ENCODE data around the gene MEIOB. TPM values are rescaled to one million over a fixed set of nuclear protein-coding genes. Genes with fewer than 3 reads are reported as not detected.

The MEIOB gene
- total RNA-seq, 1 donor from 2014 or later = 0.26 TPM

DNA sequence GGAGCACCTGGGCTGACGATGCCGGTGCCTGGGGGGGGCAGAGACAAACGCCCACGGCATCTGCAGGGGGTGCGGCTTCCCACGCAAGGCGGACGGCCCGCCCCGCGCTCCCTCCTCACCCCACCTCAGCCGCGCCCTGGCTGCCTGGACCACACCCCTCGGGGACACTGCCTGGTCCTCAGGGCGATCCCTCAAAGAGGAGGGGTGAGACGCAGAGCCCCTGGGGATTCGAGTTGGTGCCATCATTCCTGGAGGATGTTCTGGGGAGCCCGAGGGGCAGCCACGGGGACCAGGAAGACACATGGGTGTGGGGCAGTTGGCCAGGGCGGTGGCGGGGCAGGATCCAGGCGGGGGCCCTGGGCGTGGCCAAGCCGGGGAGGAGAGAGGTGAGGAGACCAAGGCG, 82.3 kb downstream of the MEIOB start:
- Histone ChIP-seq H3K27me3 (ENCODE audit: control insufficient read depth, insufficient read depth, low read length) (no peaks in the 10 kb centered on the region), H3K4me3 (ENCODE audit: low read depth, low read length) (no peak overlapping the region), H3K36me3 (ENCODE audit: control insufficient read depth, insufficient read depth, low read length) (peaks cover 12% of the 10 kb centered on the region)
- TF ChIP-seq, protein P1, sequence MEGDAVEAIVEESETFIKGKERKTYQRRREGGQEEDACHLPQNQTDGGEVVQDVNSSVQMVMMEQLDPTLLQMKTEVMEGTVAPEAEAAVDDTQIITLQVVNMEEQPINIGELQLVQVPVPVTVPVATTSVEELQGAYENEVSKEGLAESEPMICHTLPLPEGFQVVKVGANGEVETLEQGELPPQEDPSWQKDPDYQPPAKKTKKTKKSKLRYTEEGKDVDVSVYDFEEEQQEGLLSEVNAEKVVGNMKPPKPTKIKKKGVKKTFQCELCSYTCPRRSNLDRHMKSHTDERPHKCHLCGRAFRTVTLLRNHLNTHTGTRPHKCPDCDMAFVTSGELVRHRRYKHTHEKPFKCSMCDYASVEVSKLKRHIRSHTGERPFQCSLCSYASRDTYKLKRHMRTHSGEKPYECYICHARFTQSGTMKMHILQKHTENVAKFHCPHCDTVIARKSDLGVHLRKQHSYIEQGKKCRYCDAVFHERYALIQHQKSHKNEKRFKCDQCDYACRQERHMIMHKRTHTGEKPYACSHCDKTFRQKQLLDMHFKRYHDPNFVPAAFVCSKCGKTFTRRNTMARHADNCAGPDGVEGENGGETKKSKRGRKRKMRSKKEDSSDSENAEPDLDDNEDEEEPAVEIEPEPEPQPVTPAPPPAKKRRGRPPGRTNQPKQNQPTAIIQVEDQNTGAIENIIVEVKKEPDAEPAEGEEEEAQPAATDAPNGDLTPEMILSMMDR (IDR thresholded peaks at IDR 0.05; ENCODE audit: insufficient read depth, low read length, severe bottlenecking) = no peak
- DNase-seq (ENCODE audit: low read depth) (no peak), FAIRE-seq (no peak)

DNA sequence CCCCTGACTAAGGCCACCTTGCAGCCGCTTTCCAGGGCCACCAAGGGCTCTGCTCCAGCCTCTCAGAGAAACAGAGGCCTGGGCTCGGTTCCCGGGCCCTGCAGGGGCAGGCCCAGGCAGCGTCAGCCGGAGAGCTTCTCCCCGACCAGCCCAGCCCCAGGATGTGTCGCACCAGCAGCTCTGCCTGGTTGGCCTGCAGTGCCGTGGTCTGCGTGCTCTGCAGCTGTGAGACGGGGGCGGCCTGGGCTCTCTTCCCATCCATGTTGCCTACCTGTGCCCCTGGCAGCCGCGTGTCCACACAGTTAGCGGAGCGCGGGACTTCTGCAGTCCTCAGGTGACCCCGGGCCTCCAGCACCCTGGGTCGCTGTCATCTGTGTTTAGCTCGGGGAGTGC, 83.3 kb downstream of the MEIOB start:
- H3K4me3 ChIP-seq (ENCODE audit: low read depth, low read length) = no peak overlapping the region
- TF ChIP-seq, protein P1 (IDR thresholded peaks at IDR 0.05; ENCODE audit: insufficient read depth, low read length, severe bottlenecking) = no peak
- FAIRE-seq (no peak), DNase-seq (ENCODE audit: low read depth) (no peak)
- H3K36me3 ChIP-seq (ENCODE audit: control insufficient read depth, insufficient read depth, low read length) = peaks cover 12% of the 10 kb centered on the region
- no peaks in the 10 kb centered on the region for H3K27me3 ChIP-seq (ENCODE audit: control insufficient read depth, insufficient read depth, low read length)

DNA sequence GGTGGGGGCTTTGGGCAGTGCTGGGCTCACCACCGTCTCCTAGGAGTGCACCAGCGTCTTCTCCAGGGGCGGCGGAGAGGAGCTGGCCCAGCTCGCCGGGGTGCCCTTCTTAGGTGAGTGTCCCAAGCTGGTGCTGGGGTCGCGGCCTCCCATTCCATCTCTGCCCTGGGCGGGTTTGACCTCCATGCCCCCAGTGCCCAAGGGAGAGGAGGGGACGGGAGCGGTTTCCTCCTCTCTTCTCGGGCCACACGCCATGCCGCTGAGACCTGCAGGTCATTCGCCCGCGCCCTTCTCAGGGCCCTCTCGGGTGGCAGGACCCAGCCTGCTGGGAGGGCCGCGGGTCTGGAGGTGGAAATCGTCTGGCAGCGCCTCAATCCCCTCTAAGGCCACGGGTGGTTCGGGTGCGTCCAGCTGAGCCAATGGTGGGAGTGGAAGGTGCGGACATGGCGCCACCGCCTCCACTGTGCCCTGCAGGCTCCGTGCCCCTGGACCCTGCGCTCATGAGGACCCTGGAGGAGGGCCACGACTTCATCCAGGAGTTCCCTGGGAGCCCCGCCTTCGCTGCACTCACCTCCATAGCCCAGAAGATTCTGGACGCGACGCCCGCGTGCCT, 83.8 kb downstream of the MEIOB start:
- no peak overlapping the region for H3K4me3 ChIP-seq (ENCODE audit: low read depth, low read length)
- no peak for DNase-seq (ENCODE audit: low read depth)
- H3K36me3 ChIP-seq (ENCODE audit: control insufficient read depth, insufficient read depth, low read length) = peaks cover 12% of the 10 kb centered on the region
- TF ChIP-seq, protein P1 (IDR thresholded peaks at IDR 0.05; ENCODE audit: insufficient read depth, low read length, severe bottlenecking) = no peak
- no peaks in the 10 kb centered on the region for H3K27me3 ChIP-seq (ENCODE audit: control insufficient read depth, insufficient read depth, low read length)
- FAIRE-seq = no peak

DNA sequence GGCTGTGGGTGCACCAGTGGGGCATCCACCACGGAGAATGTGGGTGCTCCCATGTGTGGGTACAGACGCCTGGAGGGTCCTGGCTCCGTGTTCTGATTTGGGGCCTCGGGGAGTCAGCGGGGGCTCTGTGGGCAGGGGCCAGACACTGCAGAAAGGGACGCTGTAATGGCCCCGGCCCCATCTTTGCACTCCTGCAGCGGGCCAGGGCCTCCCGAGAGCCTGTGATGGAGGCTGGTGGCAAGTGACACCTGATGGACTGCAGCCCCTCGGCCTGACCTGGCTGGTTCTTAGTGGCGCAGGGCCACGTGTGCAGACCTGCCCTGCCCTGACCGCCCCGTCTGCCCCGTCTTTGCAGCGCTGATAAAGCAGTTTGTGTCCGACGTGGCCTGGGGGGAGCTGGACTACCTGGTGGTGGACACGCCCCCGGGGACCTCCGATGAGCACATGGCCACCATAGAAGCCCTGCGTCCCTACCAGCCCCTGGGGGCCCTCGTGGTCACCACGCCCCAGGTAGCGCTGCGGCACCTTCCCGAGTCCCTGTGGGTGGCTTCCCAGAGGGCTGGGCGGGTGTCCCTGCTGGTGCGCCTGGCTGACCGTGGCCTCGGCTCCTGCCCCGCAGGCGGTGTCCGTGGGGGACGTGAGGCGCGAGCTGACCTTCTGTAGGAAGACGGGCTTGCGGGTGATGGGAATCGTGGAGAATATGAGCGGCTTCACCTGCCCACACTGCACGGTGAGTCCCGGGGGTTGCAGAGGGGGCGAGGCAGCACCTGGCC, 84.5 kb downstream of the MEIOB start:
- DNase-seq (ENCODE audit: low read depth) = no peak
- Histone ChIP-seq H3K4me3 (ENCODE audit: low read depth, low read length) (no peak overlapping the region), H3K36me3 (ENCODE audit: control insufficient read depth, insufficient read depth, low read length) (peaks cover 12% of the 10 kb centered on the region), H3K27me3 (ENCODE audit: control insufficient read depth, insufficient read depth, low read length) (no peaks in the 10 kb centered on the region)
- FAIRE-seq = no peak
- TF ChIP-seq, protein P1 (IDR thresholded peaks at IDR 0.05; ENCODE audit: insufficient read depth, low read length, severe bottlenecking) = no peak

DNA sequence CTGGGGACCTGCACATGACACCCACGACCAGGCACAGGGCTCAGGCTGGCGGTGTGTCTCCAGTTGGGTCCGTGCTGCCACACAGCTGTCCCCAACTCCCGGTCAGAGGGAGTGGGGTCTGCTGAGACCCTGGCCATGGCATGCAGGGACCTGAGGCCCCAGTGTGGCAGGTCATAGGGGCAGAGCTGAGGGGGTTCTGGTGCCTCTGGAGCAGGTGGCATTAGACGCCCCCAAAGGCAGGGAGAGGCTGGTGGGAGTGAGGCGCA, 85.0 kb downstream of the MEIOB start:
- no peaks in the 10 kb centered on the region for H3K27me3 ChIP-seq (ENCODE audit: control insufficient read depth, insufficient read depth, low read length)
- TF ChIP-seq, protein P1 (IDR thresholded peaks at IDR 0.05; ENCODE audit: insufficient read depth, low read length, severe bottlenecking) = no peak
- H3K4me3 ChIP-seq (ENCODE audit: low read depth, low read length) = no peak overlapping the region
- no peak for DNase-seq (ENCODE audit: low read depth)
- no peak for FAIRE-seq
- peaks cover 12% of the 10 kb centered on the region for H3K36me3 ChIP-seq (ENCODE audit: control insufficient read depth, insufficient read depth, low read length)
